ENCODE measurements around the gene BTBD1.
A peak's percentile ranks its signal among the peaks of the same experiment; 100 is the strongest.

The BTBD1 gene

DNA sequence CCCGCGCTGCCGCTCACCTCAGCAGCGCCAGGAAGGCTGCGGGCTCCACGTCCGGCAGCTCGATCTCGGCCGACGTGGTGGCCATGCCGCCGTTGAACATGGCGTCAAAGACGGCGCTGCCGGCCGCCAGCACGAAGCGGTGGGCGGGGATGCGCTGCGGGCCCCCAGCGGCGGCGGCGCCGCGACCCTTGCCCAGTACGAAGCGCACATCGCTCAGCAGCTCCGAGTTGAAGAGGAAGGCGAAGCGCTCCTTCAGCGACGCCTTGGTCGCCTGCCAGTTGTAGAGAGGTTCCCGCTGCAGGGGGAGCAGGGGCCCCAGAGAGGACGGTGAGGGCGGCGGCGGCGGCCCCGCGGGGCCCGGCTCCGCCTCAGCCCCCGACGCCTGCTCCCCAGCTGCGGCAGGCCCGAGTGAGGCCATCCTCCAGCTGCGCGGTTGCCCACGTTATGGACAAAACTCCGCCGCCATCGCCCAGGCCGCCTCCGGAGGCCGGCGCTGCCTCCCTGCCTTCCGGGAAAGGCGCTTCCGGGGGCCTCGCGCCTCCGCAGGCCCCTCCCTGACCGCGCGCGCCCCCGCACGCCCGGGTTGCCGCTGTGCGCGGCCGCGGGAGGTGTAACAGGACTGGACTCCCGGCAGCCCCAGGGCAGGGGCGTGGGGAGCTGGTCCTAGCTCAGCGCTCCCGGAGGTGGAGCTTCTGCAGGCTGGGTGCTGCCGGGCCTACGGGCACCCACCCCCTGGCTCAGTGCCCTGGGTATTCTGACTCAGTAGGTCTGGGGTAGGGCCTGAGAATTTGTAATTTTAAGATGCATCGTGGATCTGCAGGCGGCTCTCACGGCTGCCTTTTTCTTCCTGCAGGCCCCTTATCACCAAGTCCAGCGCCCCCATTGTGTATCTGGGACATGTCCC is at the start of gene BTBD1:
BTBD1 (minus strand) TSS at position 519 of the 904 bp plus-strand sequence; CDS start at position 418, 101 bp downstream.
- DNase-seq (ENCODE audit: low read depth): peak; percentile 77

DNA sequence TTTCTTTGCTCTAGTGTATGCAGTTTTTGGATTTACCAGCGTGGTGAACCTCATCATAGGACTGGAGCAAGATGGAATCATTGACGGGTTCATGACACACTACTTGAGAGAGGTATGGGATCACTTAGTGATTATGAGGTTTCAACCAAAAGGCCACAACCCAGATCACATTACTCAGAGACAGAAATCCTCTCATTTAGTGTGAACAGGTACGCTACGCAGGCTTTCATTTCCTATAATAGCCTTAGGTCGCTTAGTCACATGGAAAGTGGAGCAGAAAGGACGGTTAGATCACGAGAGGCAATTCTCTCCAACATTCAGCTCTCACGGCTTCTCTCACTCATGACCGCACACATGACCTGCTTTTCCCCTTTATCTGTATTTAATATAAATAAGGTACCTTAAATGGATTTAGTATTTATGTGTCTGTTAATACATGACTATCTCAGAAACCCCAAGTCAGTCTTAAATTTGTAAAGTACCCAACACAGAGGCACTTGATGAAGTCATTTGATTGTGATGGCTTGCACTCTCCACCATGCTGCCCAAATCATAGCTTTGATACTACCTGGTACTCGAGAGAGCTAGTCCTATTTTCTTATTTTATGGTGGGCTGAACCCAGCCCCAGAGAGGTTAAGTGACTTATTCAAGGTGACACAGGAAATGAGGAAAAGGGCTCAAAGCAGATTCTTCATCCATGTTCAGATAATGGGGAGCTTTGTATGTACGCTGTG is 48.9 kb upstream of the BTBD1 start:
- DNase-seq (ENCODE audit: low read depth): no peak

DNA sequence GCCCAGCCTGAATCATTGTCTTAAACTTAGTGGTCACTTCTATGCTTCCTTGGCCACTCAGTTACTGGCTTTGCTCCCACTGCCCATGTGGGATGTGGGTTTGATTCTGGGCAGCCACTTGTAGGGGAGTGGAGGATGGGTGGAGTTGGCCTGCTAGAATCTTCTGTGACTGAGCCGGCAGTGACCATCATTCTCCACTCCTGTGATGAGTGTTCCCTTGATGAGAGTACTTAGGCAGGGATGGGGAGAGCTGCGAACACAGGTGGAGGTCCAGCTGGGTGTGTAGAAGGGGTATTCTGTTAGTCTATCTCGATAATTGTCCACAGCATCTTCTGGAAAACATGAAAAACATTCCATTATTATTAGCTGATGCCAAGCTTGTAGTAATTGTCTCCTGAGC is 48.4 kb upstream of the BTBD1 start:
- no peak for DNase-seq (ENCODE audit: low read depth)

DNA sequence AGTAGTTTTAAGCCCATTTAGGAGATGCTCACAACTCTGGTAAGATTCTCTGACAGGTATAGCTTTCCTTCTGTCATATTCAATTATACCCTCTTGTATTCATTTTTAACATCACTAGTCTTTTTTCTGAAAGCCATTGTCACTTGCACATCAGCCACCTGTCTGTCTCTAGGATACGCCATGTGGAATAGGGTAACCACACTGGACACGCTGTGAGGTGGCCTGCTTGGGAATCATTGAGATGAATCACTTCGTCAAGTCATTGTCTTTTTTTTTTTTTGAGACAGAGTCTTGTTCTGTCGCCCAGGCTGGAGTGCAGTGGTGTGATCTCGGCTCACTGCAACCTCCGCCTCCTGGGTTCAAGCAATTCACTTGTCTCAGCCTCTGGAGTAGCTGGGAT is 47.8 kb upstream of the BTBD1 start:
- no peak for DNase-seq (ENCODE audit: low read depth)

DNA sequence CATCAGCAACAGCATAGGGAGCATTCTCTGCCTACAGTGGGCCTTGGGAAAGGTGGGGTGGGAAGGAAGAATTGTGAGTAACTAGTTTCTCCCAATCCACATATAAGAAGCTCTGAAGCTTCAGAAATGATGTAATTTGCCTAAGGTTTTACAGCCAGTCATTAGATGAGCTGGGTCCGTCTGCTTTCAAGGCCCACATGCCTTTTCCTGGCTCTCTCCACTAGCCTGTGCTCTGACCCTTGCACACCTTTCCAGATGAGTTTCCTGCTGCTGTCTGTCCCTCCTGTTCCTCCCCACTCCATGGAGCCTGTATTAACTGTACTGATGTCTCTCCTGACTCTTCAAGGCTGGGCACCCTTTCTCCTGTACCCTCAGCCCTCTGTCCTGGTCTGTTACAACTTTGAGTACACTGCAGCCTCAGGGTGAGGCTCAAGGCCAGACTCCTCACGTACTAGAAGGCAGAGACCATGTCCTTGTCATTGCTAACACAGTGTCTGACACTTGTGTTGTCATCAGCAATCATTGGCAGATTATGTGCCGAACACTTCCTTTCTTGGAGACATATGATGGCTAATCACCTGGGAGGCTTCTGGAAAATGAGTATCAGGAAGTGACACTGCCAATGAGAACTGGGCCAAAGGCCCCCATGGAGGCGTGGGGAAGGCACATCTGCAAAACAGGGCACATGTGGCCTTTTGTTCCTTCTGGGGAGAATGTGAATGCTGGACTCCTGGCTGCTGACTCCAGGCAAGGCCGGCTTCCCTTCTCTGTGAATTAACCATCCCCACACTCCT is 47.0 kb upstream of the BTBD1 start:
- DNase-seq (ENCODE audit: low read depth): no peak

DNA sequence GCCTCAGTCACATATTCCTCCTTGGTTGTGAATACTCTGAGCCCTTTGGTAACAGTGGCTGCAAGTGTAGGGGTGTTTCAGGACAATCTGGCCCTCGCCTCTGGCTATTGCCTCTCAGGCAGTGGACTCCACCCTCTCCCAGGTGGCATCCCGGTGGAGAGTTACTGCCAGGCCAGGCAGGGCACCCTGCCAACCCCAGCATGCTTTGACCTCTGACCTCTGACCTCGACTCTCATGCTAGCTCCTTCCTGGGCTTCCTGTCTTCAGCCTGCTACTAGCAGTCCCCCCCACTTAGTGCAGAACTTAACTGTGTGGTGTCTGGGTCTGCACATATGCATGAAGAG is 45.9 kb upstream of the BTBD1 start:
- DNase-seq (ENCODE audit: low read depth): no peak

DNA sequence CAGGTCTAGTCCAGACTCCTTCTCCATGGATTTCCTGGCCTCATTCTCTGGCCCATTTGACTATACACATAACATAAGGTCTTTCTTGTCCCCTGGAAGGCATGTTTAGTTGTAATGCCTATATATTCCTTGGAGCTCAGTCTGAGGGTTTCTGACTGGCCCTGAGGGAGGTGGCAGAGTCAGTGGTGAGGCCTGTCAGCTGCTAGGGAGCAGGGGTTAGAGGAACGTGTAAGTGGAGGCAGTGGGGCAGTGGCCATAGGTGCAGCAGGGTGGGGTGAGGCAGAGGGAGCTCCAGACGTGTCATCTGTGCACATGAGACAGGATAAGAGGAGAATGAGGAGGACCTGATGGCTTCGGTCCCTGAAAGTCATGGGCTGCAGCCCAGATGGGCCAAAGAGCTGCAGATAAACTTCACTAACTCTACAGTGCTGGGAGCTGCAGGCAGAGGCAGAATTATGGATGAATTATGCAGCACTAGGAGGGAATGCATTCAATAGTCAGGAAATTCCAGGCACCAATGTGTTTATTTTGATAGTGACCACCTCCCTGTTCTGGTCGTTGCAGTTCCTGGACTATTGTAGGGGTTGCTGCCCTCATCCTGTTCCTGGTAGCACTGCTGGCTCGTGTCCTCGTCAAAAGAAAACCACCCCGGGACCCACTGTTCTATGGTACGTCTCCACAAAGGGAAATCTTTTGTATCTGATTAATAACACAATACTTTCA is 45.3 kb upstream of the BTBD1 start:
- no peak for DNase-seq (ENCODE audit: low read depth)

DNA sequence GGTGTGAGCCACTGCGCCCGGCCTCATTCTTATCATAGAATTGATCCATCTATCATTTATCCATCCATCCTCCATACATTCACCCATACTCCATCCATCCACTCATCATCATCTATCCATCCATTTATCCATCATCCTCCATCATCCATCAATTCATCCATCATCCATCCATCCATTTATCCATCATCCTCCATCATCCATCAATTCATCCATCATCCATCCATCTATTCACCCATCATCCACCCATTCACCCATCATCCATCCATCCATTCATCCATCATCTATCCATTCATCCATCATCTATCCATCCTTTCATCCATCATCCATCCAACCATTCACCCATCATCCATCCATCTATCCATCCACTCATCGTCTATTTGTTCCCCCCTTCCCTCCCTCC is 44.1 kb upstream of the BTBD1 start:
- no peak for DNase-seq (ENCODE audit: low read depth)

DNA sequence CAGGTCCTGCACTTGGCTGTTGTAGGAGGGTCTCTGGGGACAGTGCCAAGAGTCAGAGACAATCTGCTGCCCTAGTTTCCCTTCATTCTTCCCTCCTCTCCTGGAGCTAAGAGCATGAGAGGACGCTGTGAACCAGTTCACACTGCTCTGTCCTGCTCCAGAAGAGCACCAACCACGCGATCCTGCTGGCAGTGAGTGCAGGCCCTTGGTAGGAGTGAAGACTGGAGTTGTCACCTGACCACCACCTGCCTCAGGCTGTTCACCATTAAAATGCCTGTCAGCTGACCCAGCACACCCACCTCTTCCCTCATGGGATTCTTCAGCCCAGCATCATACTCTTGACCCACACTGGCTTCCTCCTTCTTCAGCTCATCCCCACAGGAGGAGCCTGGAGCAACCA is 43.3 kb upstream of the BTBD1 start:
- no peak for DNase-seq (ENCODE audit: low read depth)

DNA sequence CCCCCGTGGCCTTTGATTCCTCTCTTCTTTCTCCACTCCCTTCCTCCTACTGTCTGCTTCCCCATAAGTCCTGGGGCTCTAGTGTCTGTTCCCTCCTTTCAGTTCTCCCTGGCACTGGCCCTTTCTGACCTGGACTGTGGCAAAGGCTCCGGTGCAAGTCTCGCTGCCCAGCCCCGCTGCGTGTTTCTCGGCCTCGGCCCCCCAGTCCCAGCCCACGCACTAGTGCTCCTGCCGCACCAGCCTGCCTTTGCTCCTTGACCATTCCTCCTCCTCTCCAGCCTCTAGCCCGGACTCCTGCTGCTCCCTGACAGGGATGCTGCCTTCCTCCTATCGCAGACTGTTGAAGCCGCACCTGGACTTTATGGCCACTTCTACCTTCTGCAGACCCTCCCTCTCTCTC is 42.5 kb upstream of the BTBD1 start:
- no peak for DNase-seq (ENCODE audit: low read depth)

DNA sequence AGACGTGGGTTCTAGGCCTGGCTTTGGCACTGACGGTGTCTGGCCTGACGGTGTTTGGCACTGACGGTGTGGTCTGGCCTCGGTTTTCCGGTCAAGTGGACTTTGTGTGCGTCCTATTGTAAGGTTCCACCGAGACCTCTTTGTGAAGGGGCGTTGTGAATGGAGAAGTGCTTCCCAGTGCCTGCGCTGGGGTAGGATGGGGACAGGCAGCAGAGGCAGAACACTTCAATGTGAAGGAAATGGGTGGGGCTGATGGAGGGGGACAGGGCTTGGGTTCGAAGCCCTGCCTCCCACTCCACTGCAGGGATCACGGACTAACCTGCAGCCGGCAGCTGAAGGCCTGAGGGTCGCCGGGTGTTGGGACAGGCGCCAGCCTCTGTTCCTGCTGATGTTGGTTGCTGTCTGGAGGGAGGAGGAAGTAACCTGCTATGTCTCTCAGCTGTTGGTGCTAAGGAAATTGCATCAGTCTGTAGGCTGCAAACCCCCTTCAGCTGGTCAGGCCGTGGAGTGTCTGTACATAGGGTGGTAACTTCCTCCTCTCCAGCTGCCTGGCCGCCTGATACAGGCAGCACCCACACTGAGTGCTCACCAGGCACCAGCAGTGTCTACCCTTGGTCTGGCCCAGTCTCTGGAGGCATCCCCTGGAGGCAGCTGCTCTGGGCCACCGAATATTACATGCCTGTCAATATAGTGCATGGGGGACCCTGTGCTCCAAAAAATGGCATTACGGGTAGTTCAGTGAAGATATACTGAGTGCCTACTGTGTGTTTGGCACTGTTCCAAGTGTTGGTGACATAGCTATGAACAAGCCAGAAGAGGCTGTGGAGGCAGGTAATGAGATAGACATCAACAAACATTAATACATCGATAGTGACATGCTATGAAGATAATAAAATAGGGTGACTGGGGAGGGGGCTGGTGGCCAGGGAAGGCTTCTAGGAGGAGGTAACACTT is 41.5 kb upstream of the BTBD1 start:
- no peak for DNase-seq (ENCODE audit: low read depth)

DNA sequence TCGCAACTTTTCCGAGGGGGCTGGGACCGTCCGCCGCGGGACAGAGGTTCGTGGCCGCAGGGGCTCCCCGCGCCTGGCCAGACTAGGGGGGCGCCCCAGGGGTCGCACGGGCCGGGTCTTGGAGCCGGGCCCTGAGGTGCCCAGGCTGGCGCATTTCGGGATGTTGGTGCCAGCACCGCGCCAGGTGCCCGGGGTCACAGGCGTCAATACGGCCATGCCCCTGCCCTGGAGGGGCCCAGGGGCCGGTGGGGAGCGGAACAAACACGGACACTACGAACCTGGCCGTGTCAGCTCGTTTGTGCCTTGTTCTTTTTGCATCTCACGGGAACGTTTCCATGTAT is 40.8 kb upstream of the BTBD1 start:
- DNase-seq (ENCODE audit: low read depth): no peak

DNA sequence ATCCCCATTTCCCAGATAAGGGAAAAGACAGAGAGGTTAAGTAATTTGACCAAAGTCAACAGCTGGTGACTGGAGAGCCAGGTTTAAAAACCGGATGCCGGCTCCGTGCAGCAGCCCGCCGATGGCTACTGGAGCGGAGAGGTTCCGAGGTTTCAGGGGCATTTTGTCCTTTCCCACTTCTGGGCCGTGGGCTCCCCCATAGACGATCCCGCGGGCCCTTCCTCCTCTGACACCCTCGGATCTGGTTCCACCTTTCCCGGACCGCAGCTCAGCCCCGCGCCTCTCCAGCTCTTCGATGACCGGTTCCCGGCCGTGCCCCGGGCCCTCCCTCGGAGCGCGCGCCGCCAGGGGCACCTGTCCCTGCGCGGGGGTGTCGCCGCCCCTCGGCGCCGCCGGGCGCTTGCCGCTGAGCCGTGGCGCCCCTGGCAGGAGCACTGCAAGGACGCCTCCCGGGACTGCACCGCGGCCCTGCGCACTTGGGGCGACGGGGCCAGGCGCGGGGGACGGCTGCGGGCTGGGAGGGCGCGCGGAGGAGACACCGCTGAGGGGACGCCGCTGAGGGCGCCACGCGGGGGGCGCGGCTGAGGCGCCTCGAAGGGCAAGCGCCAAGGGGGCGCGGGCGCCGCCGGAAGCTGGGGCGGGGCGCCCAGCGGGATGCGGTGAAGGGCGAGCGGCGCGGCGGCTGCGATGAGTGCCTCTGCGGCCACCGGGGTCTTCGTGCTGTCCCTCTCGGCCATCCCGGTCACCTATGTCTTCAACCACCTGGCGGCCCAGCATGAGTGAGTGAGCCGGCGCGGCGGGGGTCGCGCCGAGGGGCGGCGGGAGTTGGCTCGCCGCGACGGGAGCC is 40.2 kb upstream of the BTBD1 start, which contains the start of gene TM6SF1:
TM6SF1 (plus strand) TSS at position 652 of the 847 bp plus-strand sequence; CDS start at position 688, 36 bp downstream.
- DNase-seq (ENCODE audit: low read depth): no peak

DNA sequence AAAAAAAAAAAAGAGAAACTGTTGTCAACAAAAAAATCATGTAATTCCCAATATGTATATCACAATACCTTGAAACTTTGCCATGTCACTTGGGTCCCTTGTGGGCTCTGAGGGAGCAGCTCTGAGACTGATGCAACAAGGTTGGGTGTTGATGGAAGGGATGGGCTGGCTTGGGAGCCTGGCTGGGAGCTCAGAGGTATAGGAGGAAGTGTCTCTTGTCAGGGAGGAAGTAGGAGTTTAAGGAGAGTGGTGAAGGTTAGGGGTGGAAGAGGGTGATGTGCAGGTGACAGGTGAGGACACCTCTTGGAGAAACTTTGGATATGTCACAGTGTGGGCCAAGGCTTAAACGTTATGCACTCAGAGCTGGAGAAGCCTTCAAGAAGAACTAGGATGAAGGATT is 38.4 kb upstream of the BTBD1 start:
- no peak for DNase-seq (ENCODE audit: low read depth)

DNA sequence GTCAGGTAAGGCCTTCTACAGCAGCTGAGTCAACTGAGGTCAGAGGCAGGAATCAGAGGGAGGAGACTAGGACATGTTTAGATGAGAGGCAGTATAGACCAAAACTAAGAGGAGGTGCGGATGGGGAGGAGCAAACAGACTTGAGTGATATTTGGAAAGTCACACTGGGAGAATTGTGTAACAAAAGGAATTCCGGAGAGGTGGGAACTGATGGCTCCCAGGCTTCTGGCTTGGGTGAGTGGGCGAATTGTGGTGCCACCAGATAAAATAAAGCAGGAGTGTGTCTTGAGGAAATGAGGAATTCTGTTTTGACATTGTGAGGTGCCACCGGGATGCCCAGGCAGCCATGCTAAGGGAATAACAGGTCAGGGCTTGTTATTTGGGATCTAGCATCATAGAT is 37.1 kb upstream of the BTBD1 start:
- DNase-seq (ENCODE audit: low read depth): no peak

DNA sequence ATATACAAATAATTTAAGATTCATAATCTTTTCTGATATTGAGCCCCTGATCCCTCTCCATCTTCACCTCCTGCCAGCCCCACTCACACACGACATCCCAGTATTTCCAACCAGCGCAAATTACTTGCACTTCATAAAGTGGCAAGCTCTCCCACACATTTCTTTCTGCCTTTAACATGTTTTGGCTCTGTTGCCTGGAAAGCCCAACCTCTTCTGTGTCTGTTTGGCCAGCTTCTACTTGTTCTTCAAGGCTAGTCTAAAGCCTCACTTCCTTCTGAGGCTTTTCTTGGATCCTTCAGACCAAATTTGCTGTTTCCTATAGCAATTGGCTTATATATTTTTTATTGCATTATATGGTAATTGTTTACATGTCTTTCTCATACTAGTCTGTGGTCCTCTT is 35.3 kb upstream of the BTBD1 start:
- no peak for DNase-seq (ENCODE audit: low read depth)

DNA sequence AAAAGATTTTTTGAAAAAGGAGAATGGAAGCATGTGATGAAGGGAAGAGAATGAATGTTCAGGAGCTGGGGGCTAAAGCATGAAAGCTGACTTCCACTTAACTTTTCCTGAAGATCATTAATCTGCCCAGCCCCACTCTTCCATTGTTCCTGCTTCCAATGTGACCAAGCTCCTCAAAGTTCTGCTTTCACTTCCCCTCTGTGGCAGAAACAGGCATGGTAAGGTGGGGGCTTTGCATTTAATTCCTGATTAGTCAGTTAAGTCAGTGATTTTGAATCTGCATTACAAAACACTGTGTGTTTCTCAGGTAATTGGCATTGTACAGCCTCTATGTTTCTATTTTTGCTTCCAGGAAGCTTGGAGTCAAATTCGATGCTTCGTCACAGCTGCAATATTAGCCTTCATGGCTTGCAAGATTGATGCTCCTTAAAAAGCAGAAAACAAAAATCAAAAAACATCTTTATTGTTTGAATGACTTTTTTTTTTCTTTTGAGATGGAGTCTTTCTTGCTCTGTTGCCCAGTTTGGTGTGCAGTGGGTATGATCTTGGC is 33.1 kb upstream of the BTBD1 start:
- DNase-seq (ENCODE audit: low read depth): no peak

DNA sequence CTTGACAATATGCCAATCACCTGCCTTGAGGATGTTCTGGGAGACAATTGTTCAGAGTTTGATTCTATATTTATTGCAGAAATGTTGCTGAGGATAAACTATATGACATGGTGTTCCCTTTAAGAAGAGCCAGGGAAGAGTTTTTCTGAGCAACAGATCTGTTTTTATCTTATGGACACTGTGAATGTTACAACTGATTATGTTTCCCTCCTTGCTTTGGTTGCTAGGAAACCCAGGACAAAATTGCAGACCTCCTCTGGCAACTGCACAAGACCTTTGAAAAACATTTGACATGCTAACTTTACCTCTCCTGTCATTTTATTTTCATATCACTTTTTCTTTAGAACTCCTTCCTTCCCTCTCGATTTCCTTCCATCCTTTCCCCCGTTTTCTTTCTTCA is 32.2 kb upstream of the BTBD1 start:
- DNase-seq (ENCODE audit: low read depth): no peak

DNA sequence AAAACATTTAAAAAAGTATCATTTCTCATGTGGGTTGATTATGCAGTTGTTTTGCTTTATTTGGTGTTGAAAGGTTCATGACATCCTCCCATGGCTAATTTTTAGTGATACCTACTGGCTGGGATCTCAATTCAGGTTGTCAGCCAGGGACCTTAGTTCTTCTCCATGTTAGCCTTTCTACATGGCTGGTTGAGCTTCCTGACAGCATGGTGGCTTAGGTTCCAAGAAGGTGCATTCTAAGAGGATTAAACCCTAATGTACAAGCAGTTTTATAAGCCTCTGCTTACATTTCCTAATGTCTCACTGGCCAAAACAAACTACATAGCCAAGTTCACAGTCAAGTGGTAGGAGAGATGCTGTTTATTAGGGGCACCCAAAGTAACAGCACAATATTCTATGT is 31.0 kb upstream of the BTBD1 start:
- no peak for DNase-seq (ENCODE audit: low read depth)

DNA sequence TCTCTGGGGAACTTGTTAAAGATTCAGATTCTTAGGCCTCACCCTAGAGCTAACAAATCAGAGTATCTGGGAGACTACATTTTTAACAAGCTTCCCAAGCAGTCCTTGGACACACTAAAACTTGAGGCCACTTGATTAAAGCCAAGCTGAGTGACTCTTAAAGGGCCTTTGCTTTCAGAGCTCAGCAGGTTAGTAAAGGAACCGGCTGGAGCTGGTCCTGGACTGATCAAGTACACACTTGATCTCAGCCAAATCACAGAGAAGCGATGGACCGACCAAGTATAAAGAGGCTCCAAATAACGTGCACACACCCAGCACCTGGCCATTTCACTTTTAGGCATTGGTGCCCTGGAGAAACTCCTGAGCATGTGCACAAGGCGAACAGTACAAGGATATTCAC is 27.5 kb upstream of the BTBD1 start:
- no peak for DNase-seq (ENCODE audit: low read depth)

Measured in stimulated activated CD8-positive, alpha-beta memory T cell treated with anti-CD3 and anti-CD28 coated beads, Interleukin-15, amount 100 ng/mL, for 24 hours (primary cell).